Stimulated activated CD4-positive, alpha-beta T cell treated with anti-CD3 and anti-CD28 coated beads, Interleukin-12 subunit alpha, Interleukin-12 subunit beta, amount 100 ng/mL, for 48 hours (primary cell): ENCODE data around the gene CRIP1.

ENCODE experiments used
- DNase-seq, 3 donors: peaks; one replicate each; pipeline ENCODE4 v3.0.0-alpha.2; 2020; ENCODE audit warnings: low read depth in 2 of 3, low spot score in 1 of 3

CRIP1 gene

DNA sequence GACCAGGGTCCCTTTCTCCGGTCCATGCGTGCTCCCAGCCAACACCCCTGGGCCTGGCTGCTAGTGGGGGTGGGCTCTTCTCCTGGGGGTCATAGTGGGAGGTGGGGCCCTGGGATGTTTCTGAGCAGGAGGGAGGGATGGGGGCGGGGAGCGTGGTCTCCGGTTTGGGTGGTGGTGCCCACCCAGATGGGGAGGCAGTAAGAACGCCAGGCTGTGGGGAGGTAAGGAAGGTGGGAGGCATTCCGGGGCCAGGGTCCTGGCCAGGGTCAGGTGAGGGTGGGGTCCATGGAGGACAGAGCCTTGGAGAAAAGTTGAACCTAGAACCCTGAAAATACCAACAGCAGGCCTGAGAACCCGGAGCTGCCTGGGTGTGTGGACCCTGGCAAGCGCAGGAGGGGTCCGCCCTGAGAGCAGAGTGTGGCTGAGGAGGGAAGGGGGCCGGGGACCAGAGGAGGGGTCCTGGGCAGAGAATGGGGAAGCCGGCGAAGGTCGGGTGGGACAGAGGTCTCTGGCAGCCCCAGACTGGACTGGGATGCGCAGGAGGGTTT, 6.4 kb upstream of the CRIP1 start:
- no peak for DNase-seq

DNA sequence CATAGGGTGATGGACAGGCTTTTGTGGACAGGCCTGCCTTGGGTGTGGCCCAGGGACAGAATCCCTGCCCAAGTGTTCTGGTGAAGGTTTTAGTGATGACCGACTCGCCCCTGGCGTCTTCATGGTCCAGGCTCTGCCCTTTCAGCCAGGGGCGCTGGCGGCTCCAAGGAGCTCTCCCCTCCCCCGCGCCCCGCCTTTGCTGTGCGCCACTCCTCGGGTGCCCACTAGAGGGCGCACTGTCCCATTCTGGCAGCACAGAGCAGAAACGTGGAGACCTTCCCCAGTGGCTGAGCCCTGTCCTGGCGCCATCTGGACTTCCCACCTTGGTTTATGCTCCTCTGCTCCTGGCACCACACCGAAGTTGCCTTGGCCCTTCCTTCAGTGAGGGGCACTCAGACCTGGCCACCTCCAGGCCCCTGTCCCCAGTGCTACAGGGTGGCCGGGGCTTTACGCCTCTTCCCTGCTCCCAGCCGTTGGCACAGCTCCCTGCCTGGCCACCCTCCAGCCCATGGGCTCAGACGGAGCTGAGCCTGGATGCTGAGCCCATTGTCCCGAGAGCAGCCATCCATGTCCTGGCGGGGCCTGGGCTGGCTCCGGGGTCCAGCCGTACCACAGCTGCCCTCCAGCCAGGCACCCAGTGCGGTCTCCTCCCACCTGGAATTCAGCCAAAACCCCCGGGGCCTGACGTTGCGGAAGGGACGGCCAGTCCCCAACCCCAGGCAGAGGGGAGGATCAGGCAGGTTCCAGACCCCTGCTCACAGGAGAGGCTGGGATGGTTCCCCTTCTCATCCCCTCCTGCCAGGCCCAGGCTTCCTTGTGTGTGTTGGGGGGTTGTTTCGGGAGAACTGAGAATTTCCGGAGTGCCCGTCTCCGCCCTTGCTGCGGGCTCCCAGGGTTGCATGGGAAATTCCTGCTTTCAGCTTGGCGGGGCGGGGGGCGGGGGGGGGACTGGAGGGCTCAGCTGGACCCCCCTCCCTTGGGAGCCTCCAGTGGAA, 5.6 kb upstream of the CRIP1 start:
- DNase-seq = peak; percentile 79 to 94 (median 87)

DNA sequence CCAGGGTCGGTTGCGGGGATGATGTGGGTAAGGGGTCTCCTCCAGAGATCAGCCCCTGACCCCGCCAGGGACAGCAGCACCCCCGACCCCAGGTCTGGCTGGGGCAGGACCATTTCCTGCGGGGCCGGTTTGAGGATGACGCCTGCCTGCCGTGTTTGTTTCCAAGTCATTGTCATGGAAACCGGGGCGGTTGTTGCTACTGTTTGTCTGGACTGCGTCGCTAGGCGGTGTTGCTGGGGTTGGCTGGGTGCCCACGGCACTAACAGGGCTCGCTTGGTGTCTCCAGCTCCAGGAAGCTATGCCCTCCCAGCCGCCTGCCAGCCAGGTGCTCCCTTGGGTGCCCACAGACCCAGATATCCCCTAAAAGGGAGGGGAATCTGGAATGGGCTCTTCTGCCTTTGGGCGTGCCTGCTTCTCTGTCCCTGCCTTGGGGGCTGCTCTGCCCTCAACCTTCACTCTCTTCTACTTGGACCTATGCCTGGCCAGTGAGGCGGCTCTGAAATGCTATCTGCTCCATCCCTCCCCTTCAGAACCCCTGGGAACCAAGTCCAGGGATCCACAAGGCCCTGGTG, 4.7 kb upstream of the CRIP1 start:
- peak; percentile 86 to 91 (median 89) for DNase-seq

DNA sequence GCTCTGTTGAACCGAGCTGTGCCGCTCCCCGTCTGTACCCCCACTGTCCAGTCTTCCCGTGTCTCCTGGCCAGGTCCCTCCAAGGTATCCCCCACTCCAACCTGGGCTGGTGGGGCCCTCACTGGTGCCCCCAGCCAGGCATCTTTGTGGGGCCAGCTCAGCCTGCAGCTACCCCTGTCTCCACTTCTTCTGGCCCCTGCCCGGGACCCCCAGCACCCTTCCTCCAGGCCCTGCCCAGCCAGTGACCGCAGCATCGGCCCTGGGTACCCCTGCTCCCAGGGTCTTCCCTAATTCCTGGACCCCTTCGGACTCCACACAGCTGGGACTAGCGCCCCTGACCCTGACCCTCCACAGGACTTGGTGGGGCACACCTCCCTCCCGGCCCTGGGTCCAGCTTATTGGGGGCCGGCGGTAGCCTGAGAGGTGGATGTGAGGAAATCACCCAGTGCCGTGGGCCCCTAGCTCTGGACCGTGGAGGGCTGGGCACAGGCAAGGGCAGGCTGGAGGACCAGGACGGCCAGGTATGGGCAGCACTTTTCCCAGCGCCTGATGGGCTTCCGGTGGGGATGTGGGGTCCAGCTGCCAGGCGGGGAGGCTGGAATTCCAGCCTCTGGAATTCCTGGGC, 4.1 kb upstream of the CRIP1 start:
- DNase-seq = no peak

DNA sequence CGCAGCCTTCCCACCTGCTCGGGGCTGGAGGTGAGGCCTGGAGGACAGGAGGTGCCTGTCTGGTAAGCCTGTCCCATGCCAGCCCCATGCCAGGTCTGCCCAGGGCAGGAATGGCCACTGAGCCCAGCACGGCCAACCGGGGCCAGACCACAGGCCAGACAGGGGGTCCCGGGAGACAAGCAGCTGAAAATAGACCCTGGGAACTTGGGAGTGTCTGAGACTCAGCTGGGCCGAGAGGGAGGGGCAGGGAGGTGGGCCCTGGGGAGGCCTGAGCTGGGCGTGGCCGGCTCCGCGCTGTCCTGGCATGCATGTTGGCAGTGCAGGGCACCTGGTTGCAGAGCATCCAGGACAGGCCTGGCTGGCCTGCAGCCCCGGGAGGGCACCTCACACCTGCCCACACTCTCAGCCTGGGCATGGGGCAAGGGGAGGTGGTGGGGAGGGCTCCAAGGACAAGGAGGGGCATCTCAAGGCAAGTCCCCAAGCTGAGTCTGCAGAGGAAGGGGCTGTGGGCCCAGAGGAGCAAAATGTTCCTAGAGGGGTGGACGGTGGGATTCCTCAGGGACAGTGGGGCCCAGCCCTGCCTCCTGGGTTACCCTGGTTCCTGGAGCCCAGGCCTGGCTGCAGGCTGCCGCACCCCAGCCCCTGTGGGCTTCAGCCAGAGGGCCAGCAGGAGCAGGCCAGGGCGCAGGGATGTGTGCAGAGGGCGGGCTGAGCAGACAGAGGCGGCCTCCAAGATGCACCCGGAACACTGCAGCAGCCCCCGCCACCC, 3.2 kb upstream of the CRIP1 start:
- no peak for DNase-seq

DNA sequence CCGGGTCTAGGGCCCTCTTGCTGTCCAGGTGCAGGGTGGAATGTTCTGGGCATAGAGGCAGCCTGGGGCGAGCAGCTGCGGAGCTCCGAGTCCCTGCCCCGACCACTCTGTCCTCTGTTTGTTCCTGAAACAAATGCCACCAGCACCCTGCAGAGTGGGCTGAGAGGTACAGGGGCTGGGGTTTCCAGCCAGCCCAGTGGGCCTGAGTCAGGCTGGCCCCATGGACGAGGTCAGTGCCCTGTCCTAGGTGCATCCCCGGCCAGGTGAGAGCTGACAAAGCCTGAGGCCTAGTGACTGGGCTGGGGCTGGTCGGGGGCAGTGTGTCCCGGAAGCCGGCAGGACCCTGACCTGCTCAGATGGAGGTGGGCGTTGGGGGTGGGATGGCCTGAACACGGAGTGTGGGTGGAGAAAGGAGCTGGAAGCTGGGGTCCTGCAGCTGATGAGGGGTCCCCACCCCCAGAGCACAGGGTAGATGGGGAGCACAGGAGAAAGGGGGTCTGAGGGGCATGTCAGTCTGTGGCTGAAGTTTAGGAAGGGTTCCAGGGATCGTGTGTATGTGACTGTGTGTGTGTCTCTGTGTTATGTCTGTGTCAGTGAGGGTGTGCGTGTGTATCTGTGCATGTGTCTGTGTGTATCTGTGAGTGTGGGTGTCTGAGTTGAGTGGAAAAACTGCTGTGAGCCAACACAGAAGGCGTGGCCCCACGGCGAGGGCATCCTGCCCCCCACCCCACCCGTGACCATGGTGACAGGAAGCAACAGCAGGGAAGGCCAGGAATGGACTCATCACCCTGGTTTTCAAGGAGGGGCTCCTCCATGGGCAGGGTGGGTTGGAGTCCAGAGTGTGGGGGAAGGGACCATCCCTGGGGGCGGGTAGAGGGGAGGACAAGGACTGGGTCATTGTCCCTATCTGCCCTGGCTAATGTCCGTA, 2.4 kb upstream of the CRIP1 start:
- no peak for DNase-seq

DNA sequence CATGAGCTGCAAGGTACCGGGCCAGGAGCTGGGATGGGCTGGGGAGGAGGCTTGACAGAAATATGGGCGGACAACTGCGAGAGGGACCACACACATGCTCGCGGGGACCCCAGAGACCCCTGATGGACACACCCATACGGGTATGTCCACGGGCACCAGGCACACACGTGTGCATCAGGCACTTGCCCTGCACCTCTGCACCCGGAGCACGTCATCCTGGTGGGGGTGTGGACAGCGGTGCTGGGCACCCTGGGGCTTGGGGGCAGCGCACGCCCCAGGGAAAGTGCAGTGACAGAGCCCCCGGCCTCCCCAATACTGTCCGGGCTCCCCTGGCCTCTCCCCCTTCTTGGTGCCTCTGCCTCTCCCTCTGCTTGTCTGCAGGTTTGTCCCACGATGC, 1.7 kb upstream of the CRIP1 start:
- no peak for DNase-seq

DNA sequence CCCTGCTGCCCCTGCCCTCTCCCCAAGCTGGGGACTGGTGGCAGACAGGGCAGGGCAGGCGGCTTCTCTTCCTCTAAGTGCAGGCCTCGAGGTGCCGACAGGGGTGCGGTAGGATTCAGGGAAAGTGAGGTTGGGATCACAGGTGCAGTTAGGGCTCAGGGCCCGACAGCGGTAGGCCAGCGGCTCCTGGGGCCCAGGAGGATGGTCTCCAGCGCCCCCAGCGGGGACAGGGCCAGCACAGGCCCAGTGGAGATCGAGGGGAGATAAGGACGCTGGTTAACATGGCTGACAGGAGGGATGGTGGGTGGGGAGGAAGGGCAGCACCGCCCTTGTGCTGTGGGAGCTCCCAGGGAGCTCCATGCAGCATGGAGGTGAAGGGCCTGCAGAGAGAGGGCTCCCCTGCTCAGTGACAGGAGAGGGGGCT, 935 bp upstream of the CRIP1 start:
- DNase-seq = no peak

DNA sequence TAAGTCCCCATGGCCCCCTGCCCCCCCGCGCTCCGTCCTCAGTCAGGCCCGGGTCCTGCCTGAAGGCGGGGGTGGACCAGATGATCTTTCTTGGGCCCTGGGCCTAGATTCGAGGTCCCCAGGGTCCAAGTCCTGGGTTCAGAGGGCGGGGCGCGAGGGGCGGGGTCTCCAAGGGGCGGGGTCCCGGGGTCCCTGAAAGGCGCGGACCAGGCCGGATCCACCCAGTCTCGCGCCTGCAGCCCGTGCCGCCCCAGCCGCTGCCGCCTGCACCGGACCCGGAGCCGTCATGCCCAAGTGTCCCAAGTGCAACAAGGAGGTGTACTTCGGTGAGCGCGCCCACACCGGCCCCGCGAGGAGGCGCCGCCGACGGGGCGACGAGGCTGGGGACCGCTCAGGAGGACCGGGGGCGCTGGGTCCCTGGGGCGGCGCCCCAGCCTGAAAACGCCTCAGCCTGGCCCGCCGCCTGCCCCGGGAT, 325 bp downstream of the CRIP1 start:
- peak in 1 of 3 donors; percentile 55 for DNase-seq

DNA sequence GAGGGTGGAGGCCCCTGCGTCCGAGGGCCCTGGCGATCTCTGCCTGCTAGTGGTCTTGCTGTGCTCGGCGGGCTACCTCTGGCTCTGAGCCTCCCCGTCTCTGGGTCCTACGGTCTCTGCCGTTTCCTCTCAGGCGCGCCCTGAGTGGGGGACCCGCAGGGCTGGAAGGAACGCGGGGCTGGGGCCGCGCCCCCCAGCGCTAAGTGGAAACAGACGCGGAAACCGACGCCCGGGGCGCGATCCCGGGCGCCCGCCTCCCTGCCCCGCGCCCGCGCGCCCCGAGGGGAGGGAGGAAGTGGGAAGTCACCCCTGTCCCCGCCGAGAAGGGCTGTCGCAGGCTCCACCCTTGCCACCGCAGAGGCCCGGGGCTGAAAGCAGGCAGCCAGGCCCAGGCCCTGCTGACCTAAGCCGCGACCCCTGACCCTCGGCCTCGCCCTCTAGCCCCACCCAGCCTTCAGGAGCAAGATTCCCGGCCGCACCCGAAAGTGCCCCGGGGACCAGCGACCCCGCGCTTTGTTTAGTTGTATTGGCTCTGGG, 831 bp downstream of the CRIP1 start:
- DNase-seq = peak in 1 of 3 donors; percentile 46

DNA sequence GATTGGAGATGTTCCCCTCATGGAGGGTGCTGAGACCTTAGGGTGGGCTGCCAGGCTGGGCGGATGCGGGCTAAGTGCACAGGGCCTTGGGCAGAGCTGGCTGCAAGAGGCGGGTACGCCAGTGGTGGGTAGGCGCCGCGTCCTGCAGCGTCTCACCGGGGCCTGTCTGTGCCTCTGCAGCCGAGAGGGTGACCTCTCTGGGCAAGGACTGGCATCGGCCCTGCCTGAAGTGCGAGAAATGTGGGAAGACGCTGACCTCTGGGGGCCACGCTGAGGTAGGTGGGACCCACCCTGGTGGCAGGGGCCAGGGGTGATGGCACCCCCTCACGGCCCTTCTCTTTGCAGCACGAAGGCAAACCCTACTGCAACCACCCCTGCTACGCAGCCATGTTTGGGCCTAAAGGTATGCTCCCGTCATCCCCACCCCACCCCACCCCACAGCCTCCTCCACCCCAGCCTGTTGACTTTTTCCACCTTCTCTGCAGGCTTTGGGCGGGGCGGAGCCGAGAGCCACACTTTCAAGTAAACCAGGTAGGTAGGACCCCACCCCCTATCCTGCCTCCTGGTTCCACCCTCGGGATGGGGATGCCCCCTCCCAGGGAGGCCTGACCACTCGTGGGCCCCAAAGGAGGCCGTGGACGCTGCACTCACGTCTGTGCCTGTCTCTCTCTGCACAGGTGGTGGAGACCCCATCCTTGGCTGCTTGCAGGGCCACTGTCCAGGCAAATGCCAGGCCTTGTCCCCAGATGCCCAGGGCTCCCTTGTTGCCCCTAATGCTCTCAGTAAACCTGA, 1.5 kb downstream of the CRIP1 start:
- DNase-seq = no peak

DNA sequence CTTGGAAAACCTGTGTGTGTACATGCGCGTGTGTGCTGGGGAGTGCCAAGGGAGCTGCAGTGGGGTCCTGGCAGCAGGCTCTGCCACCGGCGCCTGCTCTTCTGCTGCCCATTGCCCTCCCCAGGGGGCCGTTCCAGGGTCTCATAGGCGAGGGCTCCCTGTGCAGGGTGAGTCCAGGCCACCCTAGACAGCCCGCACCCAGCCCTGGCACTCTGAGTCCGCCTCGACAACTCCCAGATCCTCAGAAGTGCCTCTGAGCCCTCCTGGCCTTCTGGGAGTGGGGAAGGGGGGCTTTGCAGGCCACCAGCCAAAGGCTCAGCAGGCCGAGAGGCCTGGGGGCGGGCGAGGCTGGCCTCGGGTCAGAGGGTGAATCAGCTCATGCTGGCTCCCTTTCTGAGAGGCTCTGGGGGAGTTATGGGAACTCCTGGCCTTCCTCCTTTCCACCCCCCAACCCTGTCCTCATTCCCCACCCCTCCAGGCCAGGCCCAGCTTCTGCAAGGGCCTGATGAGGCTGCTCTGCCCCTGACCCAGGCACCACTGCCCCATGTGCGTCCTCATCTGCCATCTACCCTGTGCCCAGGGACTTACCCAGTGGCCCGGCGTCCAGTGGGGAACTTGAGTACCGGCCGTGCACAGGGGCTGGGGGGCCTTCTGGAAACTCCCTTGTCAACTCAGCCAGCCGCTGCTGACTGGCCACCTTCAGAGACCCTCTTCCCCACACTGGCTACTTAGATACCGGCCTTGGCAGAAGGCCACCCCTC, 2.3 kb downstream of the CRIP1 start:
- no peak for DNase-seq

DNA sequence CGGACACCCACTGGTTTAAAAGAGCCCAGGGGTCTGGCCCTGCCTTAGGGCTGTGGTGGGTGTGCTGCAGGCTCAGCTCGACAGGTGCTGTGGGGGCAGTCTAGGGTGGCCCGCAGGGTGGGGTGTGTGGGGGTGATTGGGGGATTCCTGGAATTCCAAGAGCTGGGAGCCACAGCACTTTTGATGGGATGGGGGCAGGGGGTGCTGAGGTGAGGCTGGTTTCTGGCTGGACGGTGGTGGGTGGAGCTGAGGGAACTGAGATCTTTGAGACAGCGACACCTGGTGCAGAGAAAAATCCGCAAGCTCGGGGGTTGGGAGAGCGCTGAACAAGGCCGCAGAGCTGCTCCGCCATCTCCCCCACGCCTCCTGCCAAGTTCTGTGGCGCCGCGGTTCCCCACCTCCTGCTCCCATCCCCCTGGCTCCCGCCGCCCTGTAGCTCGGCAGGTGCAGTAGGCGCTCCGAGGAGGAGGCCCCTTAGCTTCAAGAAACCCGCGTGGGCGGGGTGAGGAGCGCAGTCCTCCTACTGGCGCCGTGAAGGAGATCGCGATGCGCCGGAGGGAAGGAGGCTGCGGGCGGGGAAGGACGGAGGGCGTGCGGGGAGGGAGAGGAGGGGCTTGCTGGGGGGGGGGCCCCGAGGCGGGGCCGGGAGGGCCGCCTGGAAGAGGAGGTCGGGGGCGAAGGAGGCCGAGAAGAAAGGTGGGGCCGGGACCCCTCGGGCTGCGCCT, 3.0 kb downstream of the CRIP1 start:
- DNase-seq = peak; percentile 78 to 84 (median 78)

DNA sequence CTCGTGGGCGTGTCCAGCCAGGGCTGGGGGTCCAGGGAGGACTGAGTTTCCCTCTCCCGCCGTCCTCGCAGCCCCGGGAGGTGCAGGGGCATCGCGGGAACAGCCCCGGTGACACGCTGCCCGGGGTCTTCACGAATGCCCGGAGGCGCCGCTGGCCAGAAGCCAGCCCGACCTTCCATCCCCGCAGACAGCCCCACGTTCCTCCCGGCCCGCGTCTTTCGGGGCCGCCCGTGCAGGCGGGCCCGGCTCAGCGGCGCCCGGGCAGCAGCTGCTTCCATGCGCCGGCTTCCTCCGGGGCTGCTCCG, 3.5 kb downstream of the CRIP1 start:
- DNase-seq = no peak

DNA sequence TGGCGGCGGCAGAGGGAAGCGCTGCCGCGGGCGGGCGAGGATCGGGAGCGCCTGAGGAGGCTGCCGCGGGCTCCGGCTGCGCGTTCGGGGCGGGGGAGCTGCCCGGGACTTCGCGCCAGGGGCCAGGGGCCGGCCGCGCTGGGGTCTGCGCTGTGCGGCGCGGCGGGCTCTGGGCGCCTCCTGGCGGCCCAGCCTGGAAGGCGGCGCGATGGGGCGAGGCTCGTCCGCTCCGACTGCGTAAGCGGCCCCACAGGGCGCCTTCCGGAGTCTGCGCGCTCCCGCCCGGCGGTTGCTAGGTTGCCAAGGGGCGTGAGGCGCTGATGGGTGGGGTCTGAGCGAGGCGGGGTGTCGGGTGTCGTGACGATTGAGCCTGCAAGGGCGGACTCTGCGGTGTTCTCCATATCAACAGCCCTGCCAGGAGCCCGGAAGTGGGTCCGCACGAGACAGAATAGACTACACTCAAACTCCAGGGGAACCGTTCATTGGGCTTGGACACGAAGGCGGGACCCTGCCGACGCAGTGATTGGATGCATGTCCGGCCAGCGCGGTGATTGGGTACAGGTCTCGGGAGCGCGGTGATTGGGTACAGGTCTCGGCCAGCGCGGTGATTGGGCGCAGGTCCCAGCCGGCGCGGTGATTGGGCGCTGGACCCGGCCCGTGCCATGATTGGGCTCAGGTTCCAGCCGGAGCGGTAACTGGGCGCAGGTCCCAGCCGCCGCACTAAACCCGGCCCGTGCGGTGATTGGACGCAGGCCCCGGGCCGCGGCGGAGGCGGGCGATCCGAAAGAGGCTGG, 4.1 kb downstream of the CRIP1 start, which contains the start of gene TEDC1:
TEDC1 (plus strand) TSS at position 675 of the 794 bp plus-strand sequence. CDS start 130 bp downstream, outside the sequence.
- peak; percentile 97 to 99 (median 98) for DNase-seq

DNA sequence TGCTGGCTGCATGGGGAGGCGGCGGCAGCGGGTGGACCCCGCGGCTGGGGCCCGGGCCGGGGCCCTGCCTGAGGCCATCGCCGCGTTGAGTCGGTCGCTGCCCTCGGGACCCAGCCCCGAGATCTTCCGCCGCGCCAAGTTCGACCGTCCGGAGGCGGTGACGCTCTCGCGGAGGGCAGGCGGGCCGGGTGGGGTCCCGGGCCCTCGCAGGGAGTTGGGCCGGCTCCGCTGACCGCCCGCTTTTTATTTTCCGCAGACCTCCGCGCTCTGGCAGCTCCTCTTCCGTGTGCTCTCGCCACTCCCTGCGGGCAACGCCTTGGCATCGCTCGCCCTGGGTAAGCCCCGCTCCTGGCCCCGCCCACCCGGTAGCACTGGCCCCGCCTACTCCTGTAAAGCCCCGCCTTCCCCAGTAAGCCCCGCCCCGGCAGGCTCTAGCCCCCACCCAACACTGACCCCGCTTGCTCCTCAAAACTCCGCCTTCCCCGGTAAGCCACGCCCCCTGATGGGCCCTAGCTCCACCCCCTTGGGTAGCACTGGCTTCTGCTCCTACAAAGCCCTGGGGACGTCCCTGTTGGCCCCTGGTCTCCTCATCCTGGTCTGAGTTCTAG, 4.8 kb downstream of the CRIP1 start:
- peak; percentile 85 to 96 (median 94) for DNase-seq
